Activated CD4-positive, alpha-beta T cell treated with anti-CD3 and anti-CD28 coated beads for 48 hours (primary cell): ENCODE data around the gene ADAMTS16.

ENCODE experiments used
- DNase-seq: peaks from one replicate; pipeline ENCODE4 v3.0.0-alpha.2; 2020

ADAMTS16 gene

GRCh38 chr5:5289537-5289936, 149.4 kb downstream of the ADAMTS16 start:
- DNase-seq = no peak

GRCh38 chr5:5290674-5291334, 150.7 kb downstream of the ADAMTS16 start:
- DNase-seq = no peak

- no peak for DNase-seq
These were observed 151.2 kb downstream of the ADAMTS16 start for GRCh38 chr5:5291357-5291756.

- no peak for DNase-seq
These were observed 152.9 kb downstream of the ADAMTS16 start for GRCh38 chr5:5293029-5293428.

- no peak for DNase-seq
These were observed 154.3 kb downstream of the ADAMTS16 start for GRCh38 chr5:5294429-5294828.

- no peak for DNase-seq
These were observed 155.2 kb downstream of the ADAMTS16 start for GRCh38 chr5:5295351-5295750.

GRCh38 chr5:5296051-5296450, 155.9 kb downstream of the ADAMTS16 start:
- DNase-seq = no peak

- no peak for DNase-seq
These were observed 157.4 kb downstream of the ADAMTS16 start for GRCh38 chr5:5297432-5298067.

GRCh38 chr5:5298068-5298633, 158.0 kb downstream of the ADAMTS16 start:
- no peak for DNase-seq

GRCh38 chr5:5298841-5299541, 158.9 kb downstream of the ADAMTS16 start:
- no peak for DNase-seq

GRCh38 chr5:5301176-5301575, 161.0 kb downstream of the ADAMTS16 start:
- DNase-seq = no peak

GRCh38 chr5:5302201-5302600, 162.1 kb downstream of the ADAMTS16 start:
- no peak for DNase-seq

GRCh38 chr5:5303242-5303641, 163.1 kb downstream of the ADAMTS16 start:
- DNase-seq = no peak

- no peak for DNase-seq
These were observed 164.4 kb downstream of the ADAMTS16 start for GRCh38 chr5:5304361-5305020.

- no peak for DNase-seq
These were observed 166.6 kb downstream of the ADAMTS16 start for GRCh38 chr5:5306696-5307095.

GRCh38 chr5:5308319-5308718, 168.2 kb downstream of the ADAMTS16 start:
- no peak for DNase-seq

GRCh38 chr5:5309645-5310044, 169.5 kb downstream of the ADAMTS16 start:
- no peak for DNase-seq

- no peak for DNase-seq
These were observed 173.0 kb downstream of the ADAMTS16 start for GRCh38 chr5:5313101-5313635.

GRCh38 chr5:5314166-5314565, 174.0 kb downstream of the ADAMTS16 start:
- DNase-seq = no peak

GRCh38 chr5:5314626-5315025, 174.5 kb downstream of the ADAMTS16 start:
- no peak for DNase-seq

GRCh38 chr5:5315068-5315980, 175.2 kb downstream of the ADAMTS16 start:
- no peak for DNase-seq

- DNase-seq = no peak
These were observed 176.2 kb downstream of the ADAMTS16 start for GRCh38 chr5:5316334-5316733.
